Subcutaneous abdominal adipose tissue (tissue), 5 donors: ENCODE results near the gene RAP1GAP.

Source experiments
- H3K27ac ChIP-seq: one replicate; pipeline ENCODE4 v1.7.0; 2013; ENCODE audit warnings: low read depth, mild to moderate bottlenecking, inconsistent platforms, low read length, moderate library complexity
- H3K27me3 ChIP-seq, 5 donors: one replicate each; pipeline ENCODE4 v1.7.0; 2013; ENCODE audit warnings: low read length in 5 of 5, inconsistent platforms in 1 of 5; ENCODE audit not compliant: control insufficient read depth in 5 of 5, insufficient read depth in 4 of 5
- H3K36me3 ChIP-seq, 5 donors: one replicate each; pipeline ENCODE4 v1.7.0; 2013; ENCODE audit warnings: low read length in 5 of 5; ENCODE audit not compliant: control insufficient read depth in 5 of 5, insufficient read depth in 5 of 5
- H3K4me1 ChIP-seq, 5 donors: one replicate each; pipeline ENCODE4 v1.7.0; 2013; ENCODE audit warnings: low read length in 5 of 5, mild to moderate bottlenecking in 3 of 5, moderate library complexity in 1 of 5; ENCODE audit not compliant: control insufficient read depth in 5 of 5, insufficient read depth in 5 of 5
- H3K4me3 ChIP-seq, 5 donors: one replicate each; pipeline ENCODE4 v1.7.0; 2013; ENCODE audit warnings: low read length in 5 of 5, low read depth in 1 of 5
- H3K9ac ChIP-seq, 5 donors: one replicate each; pipeline ENCODE4 v1.7.0; 2013; ENCODE audit warnings: low read length in 5 of 5, mild to moderate bottlenecking in 4 of 5, moderate library complexity in 3 of 5
- H3K9me3 ChIP-seq, 5 donors: one replicate each; pipeline ENCODE4 v1.7.0; 2013; ENCODE audit warnings: low read length in 5 of 5; ENCODE audit not compliant: control insufficient read depth in 5 of 5
- donor health status: healthy.
- donor health status: healthy.
- donor health status: healthy.
- donor health status: healthy.
- donor health status: healthy.

RAP1GAP gene

DNA sequence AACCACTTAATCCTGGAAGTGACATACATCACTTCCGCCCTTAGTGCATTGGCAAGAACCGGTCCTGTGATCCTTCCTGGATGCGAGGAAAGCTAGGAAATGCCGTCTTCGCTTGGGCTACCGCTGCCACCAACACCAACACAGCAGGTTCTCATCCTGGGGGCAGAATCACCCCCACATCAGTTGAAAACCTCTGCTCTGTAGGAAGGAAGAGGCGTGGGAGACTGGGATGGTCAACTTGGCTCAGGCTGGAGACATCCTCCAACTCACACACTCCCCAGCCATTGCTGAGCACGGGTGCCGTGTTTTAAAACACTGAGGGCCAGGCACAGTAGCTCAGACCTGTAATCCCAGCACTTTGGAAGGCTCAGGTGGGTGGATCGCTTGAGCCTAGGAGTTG lies 85.1 kb downstream of the RAP1GAP start:
- Histone ChIP-seq H3K27me3 (peaks cover 0 to 27% (median 20%) of the 10 kb centered on the region in 5 donors), H3K4me1 (peaks cover 0 to 18% (median 9%) of the 10 kb centered on the region in 5 donors), H3K9me3 (no peaks in the 10 kb centered on the region), H3K36me3 (no peaks in the 10 kb centered on the region), H3K27ac (no peak overlapping the region), H3K4me3 (no peak overlapping the region), H3K9ac (no peak overlapping the region)

DNA sequence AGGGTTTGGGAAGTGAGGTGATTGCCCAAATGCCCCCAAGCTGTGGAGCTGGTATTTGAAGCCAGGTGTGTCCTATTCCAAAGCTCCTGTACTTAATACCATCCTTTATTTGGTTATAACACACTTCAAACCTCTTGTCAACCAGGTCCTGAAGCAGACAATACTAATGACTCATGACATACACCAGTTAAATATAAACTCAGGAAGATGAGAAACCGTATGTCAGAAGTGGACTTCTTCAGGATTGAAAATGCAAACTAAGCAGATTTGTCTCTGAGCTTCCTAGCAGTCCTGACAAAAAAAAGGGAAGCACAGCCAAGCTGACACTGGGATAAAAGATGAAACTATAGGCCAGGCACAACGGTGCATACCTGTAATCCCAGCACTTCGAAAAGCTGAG lies 89.4 kb downstream of the RAP1GAP start:
- H3K27ac ChIP-seq: no peak overlapping the region
- no peaks in the 10 kb centered on the region for H3K36me3 ChIP-seq
- H3K4me3 ChIP-seq: no peak overlapping the region
- H3K9ac ChIP-seq: no peak overlapping the region
- H3K27me3 ChIP-seq: peaks cover 0 to 8% (median 3%) of the 10 kb centered on the region in 5 donors
- H3K9me3 ChIP-seq: no peaks in the 10 kb centered on the region
- peaks cover 0 to 14% (median 7%) of the 10 kb centered on the region in 5 donors for H3K4me1 ChIP-seq

DNA sequence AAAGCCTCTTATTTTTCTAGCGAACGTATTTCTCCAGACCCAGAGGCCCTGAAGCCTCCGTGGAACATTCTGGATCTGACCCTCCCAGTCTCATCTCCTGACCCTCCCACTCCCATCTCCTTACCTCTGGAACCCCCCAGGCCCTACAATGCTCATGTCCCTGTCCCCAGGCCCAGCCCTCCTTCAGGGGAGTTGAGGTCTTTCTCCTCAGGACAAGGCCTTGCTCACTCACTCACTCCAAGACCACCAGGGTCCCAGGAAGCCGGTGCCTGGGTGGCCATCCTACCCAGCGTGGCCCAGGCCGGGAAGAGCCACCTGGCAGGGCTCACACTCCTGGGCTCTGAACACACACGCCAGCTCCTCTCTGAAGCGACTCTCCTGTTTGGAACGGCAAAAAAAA lies 91.2 kb downstream of the RAP1GAP start:
- no peak overlapping the region for H3K9ac ChIP-seq
- H3K36me3 ChIP-seq: no peaks in the 10 kb centered on the region
- H3K4me1 ChIP-seq: peaks cover 0 to 23% (median 21%) of the 10 kb centered on the region in 5 donors
- no peaks in the 10 kb centered on the region for H3K9me3 ChIP-seq
- H3K27me3 ChIP-seq: peaks cover 0 to 3% (median 0%) of the 10 kb centered on the region in 5 donors
- no peak overlapping the region for H3K27ac ChIP-seq
- H3K4me3 ChIP-seq: no peak overlapping the region

DNA sequence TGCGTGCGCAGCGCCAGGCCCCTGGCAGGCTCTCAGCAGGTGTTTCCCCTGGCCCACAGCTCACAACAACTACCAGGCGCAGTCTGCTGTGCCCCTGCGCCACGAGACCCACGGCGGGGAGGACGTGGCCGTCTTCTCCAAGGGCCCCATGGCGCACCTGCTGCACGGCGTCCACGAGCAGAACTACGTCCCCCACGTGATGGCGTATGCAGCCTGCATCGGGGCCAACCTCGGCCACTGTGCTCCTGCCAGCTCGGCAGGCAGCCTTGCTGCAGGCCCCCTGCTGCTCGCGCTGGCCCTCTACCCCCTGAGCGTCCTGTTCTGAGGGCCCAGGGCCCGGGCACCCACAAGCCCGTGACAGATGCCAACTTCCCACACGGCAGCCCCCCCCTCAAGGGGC lies 91.8 kb downstream of the RAP1GAP start:
- Histone ChIP-seq H3K27ac (no peak overlapping the region), H3K9me3 (peaks cover 0 to 5% (median 3%) of the 10 kb centered on the region in 5 donors), H3K9ac (no peak overlapping the region), H3K27me3 (peaks cover 0 to 3% (median 0%) of the 10 kb centered on the region in 5 donors), H3K4me3 (no peak overlapping the region), H3K36me3 (no peaks in the 10 kb centered on the region), H3K4me1 (peaks cover 0 to 23% (median 21%) of the 10 kb centered on the region in 5 donors)

DNA sequence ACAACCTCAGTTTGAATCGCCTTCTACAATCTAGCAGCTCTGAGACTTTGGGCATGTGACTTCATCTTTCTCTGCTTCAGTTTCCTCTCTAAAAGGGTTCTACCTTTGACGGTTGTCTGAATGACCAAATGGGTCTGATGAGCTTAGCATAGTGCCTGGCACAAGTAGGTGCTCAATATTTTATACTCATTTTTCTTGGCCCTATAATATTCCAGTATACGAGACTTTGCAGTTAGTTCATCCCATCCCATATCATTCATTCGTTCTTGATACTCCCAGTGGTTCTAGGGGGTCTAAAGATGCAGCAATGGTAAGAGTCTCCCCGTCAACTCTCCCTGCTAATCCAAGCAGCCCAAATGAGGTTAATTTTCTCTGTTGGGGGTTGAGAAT lies 92.4 kb downstream of the RAP1GAP start:
- Histone ChIP-seq H3K9me3 (peaks cover 0 to 10% (median 8%) of the 10 kb centered on the region in 5 donors), H3K4me3 (no peak overlapping the region), H3K9ac (no peak overlapping the region), H3K27ac (no peak overlapping the region), H3K4me1 (peaks cover 0 to 23% (median 21%) of the 10 kb centered on the region in 5 donors), H3K27me3 (peaks cover 0 to 3% (median 0%) of the 10 kb centered on the region in 5 donors), H3K36me3 (no peaks in the 10 kb centered on the region)

DNA sequence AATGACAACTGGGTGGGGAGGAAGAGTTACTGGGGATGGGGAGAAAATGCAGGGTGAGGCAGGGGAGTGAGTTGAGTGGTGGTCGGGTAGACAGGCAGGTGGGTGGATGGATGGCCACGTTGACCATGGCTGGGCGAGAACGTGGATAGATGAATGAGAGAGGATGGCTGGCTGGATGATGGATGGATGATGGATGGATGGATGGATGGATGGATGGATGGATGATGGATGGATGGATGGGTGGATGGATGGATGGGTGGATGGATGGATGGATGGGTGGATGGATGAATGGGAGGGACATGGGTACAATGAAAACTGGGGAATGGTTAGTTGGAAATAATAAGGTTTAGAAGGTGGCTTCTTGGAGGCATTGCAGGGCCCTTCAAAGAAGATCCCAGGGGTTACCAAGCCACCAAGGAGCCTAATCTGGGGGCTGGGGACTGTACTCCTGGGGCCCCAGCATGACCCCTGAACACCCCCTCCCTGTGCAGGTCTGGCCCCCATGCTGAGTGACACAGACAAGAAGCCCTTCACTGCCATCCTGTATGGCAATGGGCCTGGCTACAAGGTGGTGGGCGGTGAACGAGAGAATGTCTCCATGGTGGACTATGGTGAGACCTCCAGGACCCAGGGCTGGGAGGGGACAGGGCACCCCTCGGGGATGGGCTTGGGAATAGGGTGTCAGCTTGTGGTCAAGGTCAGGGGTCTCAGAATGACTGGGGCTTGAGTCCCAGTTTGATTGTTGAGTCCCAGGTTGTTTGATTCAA lies 92.9 kb downstream of the RAP1GAP start:
- Histone ChIP-seq H3K4me1 (peaks cover 0 to 23% (median 21%) of the 10 kb centered on the region in 5 donors), H3K4me3 (no peak overlapping the region), H3K36me3 (no peaks in the 10 kb centered on the region), H3K27ac (no peak overlapping the region), H3K27me3 (peaks cover 0 to 3% (median 0%) of the 10 kb centered on the region in 5 donors), H3K9ac (no peak overlapping the region), H3K9me3 (peaks cover 0 to 10% (median 8%) of the 10 kb centered on the region in 5 donors)

DNA sequence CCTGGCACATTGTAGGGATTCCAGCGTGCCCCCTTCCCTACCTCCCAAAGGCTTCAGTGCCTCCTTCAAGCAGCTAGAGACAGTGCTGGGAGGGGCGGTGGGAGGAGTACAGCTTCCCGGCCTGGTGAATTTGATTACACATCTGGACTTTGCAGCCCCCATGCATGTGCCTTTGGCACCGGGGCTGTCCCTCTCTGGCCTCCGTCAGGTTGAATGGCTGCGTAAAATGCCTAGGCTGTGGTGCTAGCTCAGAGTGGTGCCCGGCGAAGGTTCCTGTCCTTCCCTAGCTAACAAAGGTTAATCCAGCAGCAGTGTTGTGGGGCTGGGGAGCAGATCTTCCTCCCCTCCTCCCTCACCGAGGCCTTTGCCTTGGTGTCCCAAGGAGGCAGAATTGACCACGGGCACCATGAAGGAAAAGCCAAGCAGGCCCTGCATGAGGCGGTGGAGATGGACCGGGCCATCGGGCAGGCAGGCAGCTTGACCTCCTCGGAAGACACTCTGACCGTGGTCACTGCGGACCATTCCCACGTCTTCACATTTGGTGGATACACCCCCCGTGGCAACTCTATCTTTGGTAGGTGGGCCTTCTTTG lies 93.7 kb downstream of the RAP1GAP start:
- Histone ChIP-seq H3K4me1 (peaks cover 0 to 23% (median 21%) of the 10 kb centered on the region in 5 donors), H3K36me3 (no peaks in the 10 kb centered on the region), H3K9ac (peak overlapping the region in 1 of 5 donors; percentile 48), H3K27me3 (peaks cover 0 to 3% (median 0%) of the 10 kb centered on the region in 5 donors), H3K9me3 (peaks cover 0 to 10% (median 8%) of the 10 kb centered on the region in 5 donors), H3K4me3 (peak overlapping the region in 1 of 5 donors; percentile 8), H3K27ac (no peak overlapping the region)

DNA sequence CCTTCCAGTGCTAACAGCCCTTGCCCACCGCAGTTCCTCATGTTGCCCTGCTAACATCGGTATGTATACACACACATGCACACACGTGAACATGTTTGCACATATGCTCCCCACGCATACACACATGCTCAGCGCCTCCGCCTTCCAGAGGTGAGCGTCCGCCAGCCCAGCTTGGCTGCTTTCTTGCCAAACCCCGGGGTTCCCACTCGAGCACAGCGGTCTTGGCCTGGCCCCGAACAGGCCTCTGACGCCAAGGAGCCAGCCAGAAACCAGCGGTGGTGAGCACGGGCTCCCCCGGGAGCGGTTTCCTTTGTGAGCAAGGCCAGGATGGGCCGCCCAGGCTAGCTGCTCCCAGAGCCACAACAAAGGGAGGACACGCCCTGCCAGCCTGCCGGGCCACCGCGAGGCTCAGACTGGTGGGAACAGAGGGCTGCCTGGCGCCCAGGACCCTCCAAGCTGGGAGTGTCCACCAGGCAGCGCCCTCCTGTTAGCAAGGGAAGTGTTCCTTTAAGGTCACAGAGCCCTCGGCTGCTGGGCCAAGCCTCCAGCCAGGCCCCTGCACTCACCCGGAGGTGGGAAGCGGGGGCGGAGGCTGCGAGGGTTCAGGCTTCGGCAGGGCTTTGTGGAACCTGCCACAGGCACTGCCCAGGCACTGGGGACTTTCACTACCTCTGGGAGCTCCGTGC lies 94.5 kb downstream of the RAP1GAP start:
- no peaks in the 10 kb centered on the region for H3K36me3 ChIP-seq
- peaks cover 0 to 23% (median 21%) of the 10 kb centered on the region in 5 donors for H3K4me1 ChIP-seq
- H3K9ac ChIP-seq: peak overlapping the region in 2 of 5 donors; percentile 7 to 48
- H3K27me3 ChIP-seq: peaks cover 0 to 3% (median 0%) of the 10 kb centered on the region in 5 donors
- peaks cover 0 to 10% (median 8%) of the 10 kb centered on the region in 5 donors for H3K9me3 ChIP-seq
- H3K27ac ChIP-seq: peak overlapping the region; percentile 50
- H3K4me3 ChIP-seq: peak overlapping the region in 3 of 5 donors; percentile 8 to 22 (median 9)

DNA sequence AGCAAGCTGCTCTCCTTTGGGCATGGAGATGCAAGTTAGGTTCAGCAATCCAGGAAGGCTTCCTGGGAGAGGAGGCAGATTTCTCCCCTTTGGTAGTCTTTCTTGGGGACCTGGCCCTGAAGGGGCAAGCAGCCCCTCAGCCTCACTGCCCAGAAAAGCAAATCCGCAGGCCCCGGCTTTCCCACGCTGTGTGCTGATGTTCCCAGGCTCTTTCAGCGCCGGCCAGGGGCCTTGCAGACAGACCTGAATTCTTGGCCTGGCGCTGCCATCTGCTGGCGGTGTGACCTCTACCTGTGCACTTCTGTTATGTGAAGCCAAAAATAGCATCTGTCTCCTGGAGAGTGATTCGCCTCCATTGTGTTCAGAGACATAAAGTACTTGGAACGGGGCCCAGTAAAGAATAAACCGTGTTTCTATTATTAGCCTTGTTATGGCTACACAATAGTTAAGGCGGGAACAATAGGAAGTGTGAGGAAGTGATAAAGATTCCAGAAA lies 95.1 kb downstream of the RAP1GAP start:
- H3K4me3 ChIP-seq: peak overlapping the region in 1 of 5 donors; percentile 9
- H3K4me1 ChIP-seq: peaks cover 0 to 26% (median 21%) of the 10 kb centered on the region in 5 donors
- peaks cover 0 to 3% (median 0%) of the 10 kb centered on the region in 5 donors for H3K27me3 ChIP-seq
- no peaks in the 10 kb centered on the region for H3K36me3 ChIP-seq
- H3K9ac ChIP-seq: peak overlapping the region in 1 of 5 donors; percentile 48
- H3K27ac ChIP-seq: peak overlapping the region; percentile 50
- H3K9me3 ChIP-seq: peaks cover 0 to 10% (median 8%) of the 10 kb centered on the region in 5 donors
